ENCODE results near the gene SHBG.

DNA sequence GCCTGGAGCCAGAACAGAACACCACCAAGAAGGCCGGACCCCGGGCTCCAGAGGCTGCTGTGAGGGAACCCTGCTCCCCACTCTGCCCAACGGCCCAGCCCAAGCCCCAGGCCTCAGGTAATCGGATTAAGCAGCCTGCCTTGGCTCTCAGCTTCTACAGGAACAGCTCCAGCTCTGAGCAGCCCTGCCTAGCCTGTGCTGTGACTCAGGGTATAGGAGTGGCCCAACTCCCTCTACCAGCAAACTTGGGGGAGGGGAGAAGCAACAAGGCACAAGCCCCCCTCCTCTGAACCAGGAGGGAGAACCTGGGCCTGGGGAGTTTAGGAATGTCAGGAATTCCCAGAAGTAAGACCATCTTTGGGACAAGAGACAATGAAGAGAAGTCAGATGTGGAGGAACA is 39.2 kb upstream of the SHBG start:
- TF ChIP-seq, protein P1, sequence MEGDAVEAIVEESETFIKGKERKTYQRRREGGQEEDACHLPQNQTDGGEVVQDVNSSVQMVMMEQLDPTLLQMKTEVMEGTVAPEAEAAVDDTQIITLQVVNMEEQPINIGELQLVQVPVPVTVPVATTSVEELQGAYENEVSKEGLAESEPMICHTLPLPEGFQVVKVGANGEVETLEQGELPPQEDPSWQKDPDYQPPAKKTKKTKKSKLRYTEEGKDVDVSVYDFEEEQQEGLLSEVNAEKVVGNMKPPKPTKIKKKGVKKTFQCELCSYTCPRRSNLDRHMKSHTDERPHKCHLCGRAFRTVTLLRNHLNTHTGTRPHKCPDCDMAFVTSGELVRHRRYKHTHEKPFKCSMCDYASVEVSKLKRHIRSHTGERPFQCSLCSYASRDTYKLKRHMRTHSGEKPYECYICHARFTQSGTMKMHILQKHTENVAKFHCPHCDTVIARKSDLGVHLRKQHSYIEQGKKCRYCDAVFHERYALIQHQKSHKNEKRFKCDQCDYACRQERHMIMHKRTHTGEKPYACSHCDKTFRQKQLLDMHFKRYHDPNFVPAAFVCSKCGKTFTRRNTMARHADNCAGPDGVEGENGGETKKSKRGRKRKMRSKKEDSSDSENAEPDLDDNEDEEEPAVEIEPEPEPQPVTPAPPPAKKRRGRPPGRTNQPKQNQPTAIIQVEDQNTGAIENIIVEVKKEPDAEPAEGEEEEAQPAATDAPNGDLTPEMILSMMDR (IDR thresholded peaks at IDR 0.05): no peak
- no peak for TF ChIP-seq POLR2A (IDR thresholded peaks at IDR 0.05)
